ENCODE measurements around the gene SLIT3.

- TF ChIP-seq CTCF (IDR thresholded peaks at IDR 0.05; ENCODE audit: poor library complexity): no peak
- no peak for TF ChIP-seq EZH2phosphoT487 (IDR thresholded peaks at IDR 0.05; ENCODE audit: low read depth, severe bottlenecking, unreplicated experiment)
Measured at GRCh38 chr5:169125571-169125970, 175.4 kb downstream of the SLIT3 start.
